Type B pancreatic cell (in vitro differentiated cells): ENCODE results near the gene IPO13. TPM values are rescaled to one million over a fixed set of nuclear protein-coding genes. Genes with fewer than 3 reads are reported as not detected.

Source experiments
- DNase-seq: peaks from one replicate; pipeline ENCODE4 v3.0.0; 2021; ENCODE audit warnings: mixed read lengths; ENCODE audit not compliant: unreplicated experiment; ENCODE audit errors: extremely low spot score
- H3K27ac Mint-ChIP-seq: 2 replicates; pipeline ENCODE4 v1.8.0; 2021; ENCODE audit warnings: mild to moderate bottlenecking, mixed read lengths
- H3K27me3 Mint-ChIP-seq: 2 replicates; pipeline ENCODE4 v1.8.0; 2021; ENCODE audit warnings: mixed read lengths
- H3K36me3 Mint-ChIP-seq: 2 replicates; pipeline ENCODE4 v1.8.0; 2021; ENCODE audit warnings: mixed read lengths
- H3K4me1 Mint-ChIP-seq: one replicate; pipeline ENCODE4 v1.8.0; 2021; ENCODE audit warnings: mixed read lengths; ENCODE audit not compliant: unreplicated experiment
- H3K4me3 Mint-ChIP-seq: 2 replicates; pipeline ENCODE4 v1.8.0; 2021; ENCODE audit warnings: mild to moderate bottlenecking, mixed read lengths
- H3K9me3 Mint-ChIP-seq: 2 replicates; pipeline ENCODE4 v1.8.0; 2021; ENCODE audit warnings: mixed read lengths
- CTCF ChIP-seq: fragments of 200-600 bp; sonication (generic); conservative IDR thresholded peaks from 2 replicates; pipeline ENCODE4 v1.5.0; 2021; ENCODE audit warnings: antibody characterized with exemption, mild to moderate bottlenecking
- total RNA-seq: library from RNA; stranded (reverse); gene quantifications from 2 replicates; pipeline ENCODE4 v1.2.1, GENCODE V29; 2021; ENCODE audit warnings: low replicate concordance

The IPO13 gene
- total RNA-seq, 1 donor from 2014 or later: 39.4 TPM

- DNase-seq: no peak
- Mint-ChIP-seq H3K4me3 (no peak overlapping the region), H3K4me1 (no peaks in the 10 kb centered on the region), H3K9me3 (no peaks in the 10 kb centered on the region), H3K36me3 (peaks cover 7% of the 10 kb centered on the region), H3K27me3 (no peaks in the 10 kb centered on the region), H3K27ac (no peak overlapping the region)
- no peak for TF ChIP-seq CTCF
Observed at GRCh38 chr1:43902058-43902831, 44.5 kb upstream of the IPO13 start.

- no peak for DNase-seq
- no peaks in the 10 kb centered on the region for H3K9me3 Mint-ChIP-seq
- no peak overlapping the region for H3K27ac Mint-ChIP-seq
- no peak for TF ChIP-seq CTCF
- no peaks in the 10 kb centered on the region for H3K4me1 Mint-ChIP-seq
- H3K4me3 Mint-ChIP-seq: no peak overlapping the region
- H3K27me3 Mint-ChIP-seq: peaks cover 9% of the 10 kb centered on the region
- H3K36me3 Mint-ChIP-seq: no peaks in the 10 kb centered on the region
Observed at GRCh38 chr1:43904660-43905551, 41.8 kb upstream of the IPO13 start.

- peaks cover 12% of the 10 kb centered on the region for H3K4me1 Mint-ChIP-seq
- peaks cover 9% of the 10 kb centered on the region for H3K27me3 Mint-ChIP-seq
- H3K36me3 Mint-ChIP-seq: no peaks in the 10 kb centered on the region
- no peak for TF ChIP-seq CTCF
- no peaks in the 10 kb centered on the region for H3K9me3 Mint-ChIP-seq
- H3K4me3 Mint-ChIP-seq: no peak overlapping the region
- DNase-seq: no peak
- H3K27ac Mint-ChIP-seq: no peak overlapping the region
Observed at GRCh38 chr1:43908226-43908625, 38.5 kb upstream of the IPO13 start.

- DNase-seq: no peak
- H3K9me3 Mint-ChIP-seq: no peaks in the 10 kb centered on the region
- H3K4me1 Mint-ChIP-seq: peaks cover 18% of the 10 kb centered on the region
- H3K4me3 Mint-ChIP-seq: no peak overlapping the region
- no peak overlapping the region for H3K27ac Mint-ChIP-seq
- peaks cover 9% of the 10 kb centered on the region for H3K27me3 Mint-ChIP-seq
- no peak for TF ChIP-seq CTCF
- H3K36me3 Mint-ChIP-seq: no peaks in the 10 kb centered on the region
Observed at GRCh38 chr1:43908858-43909257, 37.9 kb upstream of the IPO13 start.

- no peak for DNase-seq
- Mint-ChIP-seq H3K36me3 (no peaks in the 10 kb centered on the region), H3K9me3 (no peaks in the 10 kb centered on the region), H3K4me1 (peaks cover 20% of the 10 kb centered on the region), H3K27ac (no peak overlapping the region), H3K4me3 (no peak overlapping the region), H3K27me3 (peaks cover 9% of the 10 kb centered on the region)
- no peak for TF ChIP-seq CTCF
Observed at GRCh38 chr1:43910343-43910742, 36.4 kb upstream of the IPO13 start.
